RPMI7951 (cell line): ENCODE results near the gene BNIP3. TPM values are rescaled to one million over a fixed set of nuclear protein-coding genes. Genes with fewer than 3 reads are reported as not detected.
"Not testable (repeated sequence)": the region's sequence is repeated elsewhere in the genome, so short reads cannot be mapped to it uniquely, and the experiment has no call there.

Experiments used
- DNase-seq: peaks from one replicate; pipeline ENCODE4 v3.0.0-alpha.2; 2012; ENCODE audit warnings: low read depth
- total RNA-seq: library from RNA; depleted of rRNA; stranded (reverse); fragments of >200 nt; shearing (Covaris generic); gene quantifications from 2 replicates; pipeline ENCODE4 v1.2.3, GENCODE V29; 2014

The BNIP3 gene
- total RNA-seq, 1 experiment from 2014 or later: 314 TPM

- no peak for DNase-seq
Observed at GRCh38 chr10:132002004-132002403, 20.3 kb upstream of the BNIP3 start.

GRCh38 chr10:132001238-132001972 is 19.7 kb upstream of the BNIP3 start:
- peak; percentile 66 for DNase-seq

- DNase-seq: no peak
Observed at GRCh38 chr10:131998845-131999681, 17.3 kb upstream of the BNIP3 start.

- DNase-seq: no peak
Observed at GRCh38 chr10:131998050-131998844, 16.5 kb upstream of the BNIP3 start.

GRCh38 chr10:131997366-131998049 is 15.8 kb upstream of the BNIP3 start:
- peak; percentile 16 for DNase-seq

- DNase-seq: no peak
Observed at GRCh38 chr10:131996466-131997365, 15.0 kb upstream of the BNIP3 start.

- no peak for DNase-seq
Observed at GRCh38 chr10:131994435-131994834, 12.7 kb upstream of the BNIP3 start.

GRCh38 chr10:131993275-131993674 is 11.6 kb upstream of the BNIP3 start:
- no peak for DNase-seq

GRCh38 chr10:131991726-131992125 is 10.0 kb upstream of the BNIP3 start:
- DNase-seq: no peak

- not testable (repeated sequence) for DNase-seq
Observed at GRCh38 chr10:131987786-131988185, 6.1 kb upstream of the BNIP3 start.

GRCh38 chr10:131987301-131987700 is 5.6 kb upstream of the BNIP3 start:
- DNase-seq: not testable (repeated sequence)

GRCh38 chr10:131986851-131987250 is 5.1 kb upstream of the BNIP3 start:
- DNase-seq: not testable (repeated sequence)

GRCh38 chr10:131983780-131984179 is 2.1 kb upstream of the BNIP3 start:
- peak; percentile 90 for DNase-seq

- DNase-seq: no peak
Observed at GRCh38 chr10:131982796-131983195, 1.1 kb upstream of the BNIP3 start.

GRCh38 chr10:131982185-131982756 is 548 bp upstream of the BNIP3 start:
- DNase-seq: no peak

GRCh38 chr10:131980761-131981428 is 828 bp downstream of the BNIP3 start:
- no peak for DNase-seq

- no peak for DNase-seq
Observed at GRCh38 chr10:131980321-131980720, 1.4 kb downstream of the BNIP3 start.

- peak; percentile 24 for DNase-seq
Observed at GRCh38 chr10:131979821-131980270, 1.9 kb downstream of the BNIP3 start.

- DNase-seq: no peak
Observed at GRCh38 chr10:131979336-131979735, 2.4 kb downstream of the BNIP3 start.
